ENCODE measurements around the gene GPSM3. TPM values are rescaled to one million over a fixed set of nuclear protein-coding genes. Genes with fewer than 3 reads are reported as not detected.
A peak's percentile ranks its signal among the peaks of the same experiment; 100 is the strongest.

GPSM3 gene
- total and polyA plus RNA-seq, 2 of the 13 experiments (the other 11 are each of a cell fraction or from before 2014, with no cell fraction given) = 0.18 to 6.2 TPM

DNA sequence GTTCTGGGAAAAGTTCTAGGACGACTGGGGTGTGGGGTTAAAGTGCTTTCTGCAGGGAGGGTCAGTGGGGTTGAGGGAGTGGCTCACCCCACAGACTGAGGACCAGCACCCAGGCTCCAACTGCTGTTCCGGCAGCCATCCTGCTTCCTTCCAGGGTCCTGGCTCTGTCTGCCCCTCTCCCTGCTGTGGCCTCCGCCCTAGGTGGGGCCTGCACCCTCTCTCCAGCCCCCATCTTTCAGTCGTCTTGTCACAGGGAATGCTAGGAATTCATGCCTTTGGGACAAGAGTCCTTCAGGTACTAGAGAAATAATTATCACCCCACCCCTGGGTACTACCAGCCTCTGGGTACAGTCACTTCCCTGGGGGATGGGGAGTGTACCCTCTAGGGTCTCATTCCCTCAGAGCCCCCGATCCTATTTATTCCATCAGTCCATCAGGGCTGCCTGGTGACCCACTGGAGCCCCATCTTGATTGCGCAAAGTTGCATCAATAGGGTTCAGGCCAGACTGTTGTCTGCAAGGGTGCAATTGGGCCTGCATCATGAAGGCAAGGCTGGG is 8.3 kb downstream of the GPSM3 start, which contains the start of gene AGER:
Gene AGER, minus strand, starts transcription at position 170 of the 557 bp plus-strand sequence. Its CDS starts 31 bp downstream, at position 139.
- Histone ChIP-seq H4K20me1 (ENCODE audit: insufficient read depth, low read length) (no peaks in the 10 kb centered on the region), H3K79me2 (ENCODE audit: insufficient read depth, low read length) (peaks cover 17% of the 10 kb centered on the region), H3K9me3 (ENCODE audit: low read length) (no peaks in the 10 kb centered on the region), H3K9ac (ENCODE audit: insufficient read depth, low read depth, low read length) (no peak within 1 kb of the TSS), H3K4me2 (ENCODE audit: low read depth, low read length) (no peak within 1 kb of the TSS), H3K4me3 (replicated peaks in 1 of 3; ENCODE audit: insufficient read depth in 1 of 3, low read depth in 2 of 3, low read length in 3 of 3) (no peak within 1 kb of the TSS), H3K36me3 (replicated peaks in 1 of 2; ENCODE audit: control insufficient read depth in 1 of 2, insufficient read depth in 2 of 2, low read length in 2 of 2) (peaks cover 27 to 50% of the 10 kb centered on the region in 2 experiments), H2AFZ (ENCODE audit: low read length) (no peak within 1 kb of the TSS), H3K4me1 (ENCODE audit: insufficient read depth, low read length) (peaks cover 23% of the 10 kb centered on the region), H3K27me3 (ENCODE audit: control insufficient read depth in 1 of 2, insufficient read depth in 2 of 2, low read length in 2 of 2) (no peaks in the 10 kb centered on the region), H3K27ac (ENCODE audit: extremely low read length, insufficient read depth, low read length) (no peak within 1 kb of the TSS)
- CTCF ChIA-PET (ENCODE audit: low intra/inter-chr PET ratio, low total read pairs) = no interaction called here
- no TSS peak for BruUV-seq (replicated peaks)
- FAIRE-seq (no peak), ATAC-seq (no peak), DNase-seq (ENCODE audit: low spot score) (no peak)
- 90% methylated on average over 6 of the region's 6 CpGs for WGBS (ENCODE audit: low lambda C conversion rate)
- intact Hi-C loops (cut with micrococcal nuclease; ENCODE audit: unreplicated experiment) = no loop called here
- POLR2A ChIA-PET = no interaction called here
- in situ Hi-C loops (cut with HindIII; ENCODE audit: extremely low pct_ligation_motif_present, low pct_unique_long_range_greater_than_20kb) = no loop called here
- TF ChIP-seq FOXP1 (IDR thresholded peaks at IDR 0.05) (no peak), FOXP1 (CRISPR knock-in tag; IDR thresholded peaks at IDR 0.05) (no peak), POLR2A (IDR thresholded peaks at IDR 0.05; ENCODE audit: insufficient read depth in 1 of 2, low read depth in 2 of 2, low read length in 2 of 2) (peak; percentile 44 to 61; a peak in 2 of 4 replicates), SSRP1 (CRISPR knock-in tag; IDR thresholded peaks at IDR 0.05) (no peak), ZNF570 (CRISPR knock-in tag; IDR thresholded peaks at IDR 0.05; ENCODE audit: borderline replicate concordance) (no peak), TMF1 (CRISPR knock-in tag; IDR thresholded peaks at IDR 0.05; ENCODE audit: low read depth) (no peak), AGO2 (optimal IDR thresholded peaks at IDR 0.05; ENCODE audit: low read depth, low read length) (peak; percentile 87), ZNF781 (CRISPR knock-in tag; IDR thresholded peaks at IDR 0.05; ENCODE audit: borderline replicate concordance, not compliant biosample characterization) (no peak), MLLT10 (CRISPR knock-in tag; IDR thresholded peaks at IDR 0.05) (no peak), ARNTL (CRISPR knock-in tag; IDR thresholded peaks at IDR 0.05) (no peak), PAWR (CRISPR knock-in tag; IDR thresholded peaks at IDR 0.05; ENCODE audit: borderline replicate concordance) (no peak), ZNF3 (CRISPR knock-in tag; IDR thresholded peaks at IDR 0.05) (no peak), ZNF251 (CRISPR knock-in tag; IDR thresholded peaks at IDR 0.05) (no peak), HNF4A (CRISPR knock-in tag; IDR thresholded peaks at IDR 0.05) (peak; percentile 14; the same call in 1 of the 2 replicates), POLR2G (IDR thresholded peaks at IDR 0.05; ENCODE audit: low read depth, low read length) (peak; percentile 59; the same call in 1 of the 2 replicates), RBFOX2 (IDR thresholded peaks at IDR 0.05; ENCODE audit: low read depth, low read length) (peak; percentile 69)
- TF ChIP-seq, protein P1, sequence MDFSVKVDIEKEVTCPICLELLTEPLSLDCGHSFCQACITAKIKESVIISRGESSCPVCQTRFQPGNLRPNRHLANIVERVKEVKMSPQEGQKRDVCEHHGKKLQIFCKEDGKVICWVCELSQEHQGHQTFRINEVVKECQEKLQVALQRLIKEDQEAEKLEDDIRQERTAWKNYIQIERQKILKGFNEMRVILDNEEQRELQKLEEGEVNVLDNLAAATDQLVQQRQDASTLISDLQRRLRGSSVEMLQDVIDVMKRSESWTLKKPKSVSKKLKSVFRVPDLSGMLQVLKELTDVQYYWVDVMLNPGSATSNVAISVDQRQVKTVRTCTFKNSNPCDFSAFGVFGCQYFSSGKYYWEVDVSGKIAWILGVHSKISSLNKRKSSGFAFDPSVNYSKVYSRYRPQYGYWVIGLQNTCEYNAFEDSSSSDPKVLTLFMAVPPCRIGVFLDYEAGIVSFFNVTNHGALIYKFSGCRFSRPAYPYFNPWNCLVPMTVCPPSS (IDR thresholded peaks at IDR 0.05) = no peak
- TF ChIP-seq, protein P2, sequence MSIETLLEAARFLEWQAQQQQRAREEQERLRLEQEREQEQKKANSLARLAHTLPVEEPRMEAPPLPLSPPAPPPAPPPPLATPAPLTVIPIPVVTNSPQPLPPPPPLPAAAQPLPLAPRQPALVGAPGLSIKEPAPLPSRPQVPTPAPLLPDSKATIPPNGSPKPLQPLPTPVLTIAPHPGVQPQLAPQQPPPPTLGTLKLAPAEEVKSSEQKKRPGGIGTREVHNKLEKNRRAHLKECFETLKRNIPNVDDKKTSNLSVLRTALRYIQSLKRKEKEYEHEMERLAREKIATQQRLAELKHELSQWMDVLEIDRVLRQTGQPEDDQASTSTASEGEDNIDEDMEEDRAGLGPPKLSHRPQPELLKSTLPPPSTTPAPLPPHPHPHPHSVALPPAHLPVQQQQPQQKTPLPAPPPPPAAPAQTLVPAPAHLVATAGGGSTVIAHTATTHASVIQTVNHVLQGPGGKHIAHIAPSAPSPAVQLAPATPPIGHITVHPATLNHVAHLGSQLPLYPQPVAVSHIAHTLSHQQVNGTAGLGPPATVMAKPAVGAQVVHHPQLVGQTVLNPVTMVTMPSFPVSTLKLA (IDR thresholded peaks at IDR 0.05) = no peak
- TF ChIP-seq, protein P3, sequence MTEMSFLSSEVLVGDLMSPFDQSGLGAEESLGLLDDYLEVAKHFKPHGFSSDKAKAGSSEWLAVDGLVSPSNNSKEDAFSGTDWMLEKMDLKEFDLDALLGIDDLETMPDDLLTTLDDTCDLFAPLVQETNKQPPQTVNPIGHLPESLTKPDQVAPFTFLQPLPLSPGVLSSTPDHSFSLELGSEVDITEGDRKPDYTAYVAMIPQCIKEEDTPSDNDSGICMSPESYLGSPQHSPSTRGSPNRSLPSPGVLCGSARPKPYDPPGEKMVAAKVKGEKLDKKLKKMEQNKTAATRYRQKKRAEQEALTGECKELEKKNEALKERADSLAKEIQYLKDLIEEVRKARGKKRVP (CRISPR knock-in tag; IDR thresholded peaks at IDR 0.05) = peak in 1 of 2 experiments; percentile 71; a peak in 2 of 4 replicates
- TF ChIP-seq, protein P4, sequence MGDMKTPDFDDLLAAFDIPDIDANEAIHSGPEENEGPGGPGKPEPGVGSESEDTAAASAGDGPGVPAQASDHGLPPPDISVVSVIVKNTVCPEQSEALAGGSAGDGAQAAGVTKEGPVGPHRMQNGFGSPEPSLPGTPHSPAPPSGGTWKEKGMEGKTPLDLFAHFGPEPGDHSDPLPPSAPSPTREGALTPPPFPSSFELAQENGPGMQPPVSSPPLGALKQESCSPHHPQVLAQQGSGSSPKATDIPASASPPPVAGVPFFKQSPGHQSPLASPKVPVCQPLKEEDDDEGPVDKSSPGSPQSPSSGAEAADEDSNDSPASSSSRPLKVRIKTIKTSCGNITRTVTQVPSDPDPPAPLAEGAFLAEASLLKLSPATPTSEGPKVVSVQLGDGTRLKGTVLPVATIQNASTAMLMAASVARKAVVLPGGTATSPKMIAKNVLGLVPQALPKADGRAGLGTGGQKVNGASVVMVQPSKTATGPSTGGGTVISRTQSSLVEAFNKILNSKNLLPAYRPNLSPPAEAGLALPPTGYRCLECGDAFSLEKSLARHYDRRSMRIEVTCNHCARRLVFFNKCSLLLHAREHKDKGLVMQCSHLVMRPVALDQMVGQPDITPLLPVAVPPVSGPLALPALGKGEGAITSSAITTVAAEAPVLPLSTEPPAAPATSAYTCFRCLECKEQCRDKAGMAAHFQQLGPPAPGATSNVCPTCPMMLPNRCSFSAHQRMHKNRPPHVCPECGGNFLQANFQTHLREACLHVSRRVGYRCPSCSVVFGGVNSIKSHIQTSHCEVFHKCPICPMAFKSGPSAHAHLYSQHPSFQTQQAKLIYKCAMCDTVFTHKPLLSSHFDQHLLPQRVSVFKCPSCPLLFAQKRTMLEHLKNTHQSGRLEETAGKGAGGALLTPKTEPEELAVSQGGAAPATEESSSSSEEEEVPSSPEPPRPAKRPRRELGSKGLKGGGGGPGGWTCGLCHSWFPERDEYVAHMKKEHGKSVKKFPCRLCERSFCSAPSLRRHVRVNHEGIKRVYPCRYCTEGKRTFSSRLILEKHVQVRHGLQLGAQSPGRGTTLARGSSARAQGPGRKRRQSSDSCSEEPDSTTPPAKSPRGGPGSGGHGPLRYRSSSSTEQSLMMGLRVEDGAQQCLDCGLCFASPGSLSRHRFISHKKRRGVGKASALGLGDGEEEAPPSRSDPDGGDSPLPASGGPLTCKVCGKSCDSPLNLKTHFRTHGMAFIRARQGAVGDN (CRISPR knock-in tag; IDR thresholded peaks at IDR 0.05) = peak; percentile 40
